ENCODE results near the gene RRP36.

Gene RRP36

GRCh38 chr6:43006251-43006650 is 15.2 kb upstream of the RRP36 start:
- no peak for DNase-seq

DNA sequence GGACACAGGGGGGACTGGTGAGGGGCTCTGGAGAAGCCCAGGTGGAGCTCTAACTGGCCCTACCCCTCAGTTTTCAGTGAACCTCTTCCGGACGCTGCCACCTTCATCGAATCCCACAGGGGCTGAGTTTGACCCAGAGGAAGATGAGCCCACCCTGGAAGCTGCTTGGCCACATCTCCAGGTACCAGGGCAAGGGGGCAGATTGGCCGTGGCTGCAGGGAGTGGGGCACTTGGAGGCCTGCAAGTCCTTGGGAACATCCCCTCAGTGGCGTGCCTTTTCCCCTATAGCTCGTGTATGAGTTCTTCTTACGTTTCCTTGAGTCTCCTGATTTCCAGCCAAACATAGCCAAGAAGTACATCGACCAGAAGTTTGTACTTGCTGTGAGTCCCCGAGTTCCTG is 14.3 kb upstream of the RRP36 start:
- DNase-seq = no peak

GRCh38 chr6:43009124-43009523 is 12.3 kb upstream of the RRP36 start:
- peak in 11 of 56 donors; percentile 3 to 48 (median 12) for DNase-seq

- no peak for DNase-seq
Observed at GRCh38 chr6:43011207-43011606, 10.2 kb upstream of the RRP36 start.

DNA sequence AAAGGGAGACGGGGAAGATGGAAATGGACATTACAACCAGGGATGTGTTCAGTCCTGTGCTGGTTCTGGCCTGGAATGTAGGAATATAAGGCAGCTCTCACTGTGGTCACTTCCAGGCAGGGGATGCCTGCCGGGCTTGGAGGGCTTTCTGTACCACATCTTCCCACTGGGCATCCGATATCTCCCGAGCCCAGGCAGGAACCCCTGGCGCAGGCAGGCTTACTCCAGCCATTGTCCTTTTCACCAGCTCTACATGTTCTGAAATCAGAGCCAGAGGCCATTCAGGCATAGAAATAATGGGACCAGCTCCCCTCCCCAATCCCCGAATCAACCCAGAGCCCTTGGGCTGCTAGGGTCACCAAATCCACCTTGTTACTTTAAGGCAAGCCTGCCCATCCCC is 9.1 kb upstream of the RRP36 start:
- no peak for DNase-seq

- peak in 10 of 56 donors; percentile 41 to 85 (median 78) for DNase-seq
Observed at GRCh38 chr6:43013097-43013842, 8.2 kb upstream of the RRP36 start.

DNA sequence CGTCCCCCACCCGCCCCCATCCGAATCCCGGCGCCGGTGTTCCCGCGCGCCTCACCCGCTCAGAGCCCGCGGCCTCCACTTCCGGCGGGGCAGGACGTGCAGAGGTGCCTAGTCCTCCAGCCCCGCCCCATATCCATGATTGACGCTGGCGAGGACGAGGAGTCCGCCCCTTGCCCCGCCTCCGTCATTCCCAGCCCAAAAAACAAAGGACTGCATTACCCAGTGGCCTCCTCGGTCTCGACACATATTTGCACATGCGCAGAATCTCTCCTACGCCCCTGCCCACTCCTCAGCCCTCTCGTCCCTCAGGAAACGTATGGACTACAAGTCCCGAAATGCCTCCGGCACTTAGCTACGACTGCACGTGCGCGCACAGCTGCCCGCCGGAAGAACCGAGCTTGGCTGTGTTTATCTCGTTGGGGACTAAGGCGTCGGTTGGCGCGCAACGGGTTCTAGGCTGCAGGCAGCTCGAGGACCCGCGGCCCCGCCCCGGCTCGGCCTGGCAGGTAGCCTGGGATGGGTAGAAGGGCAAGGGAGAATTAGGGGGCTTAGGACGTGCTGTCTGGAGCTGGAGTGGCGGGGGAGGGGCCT is 7.5 kb upstream of the RRP36 start, which contains the start of the genes KLHDC3 and MEA1:
Gene KLHDC3 (plus strand): TSS at position 407 of the 591 bp plus-strand sequence. CDS start 2,944 bp downstream, outside the sequence.
Gene MEA1 (minus strand): TSS at position 104 of the 591 bp plus-strand sequence. CDS start 133 bp downstream, outside the sequence.
- DNase-seq = peak; percentile 85 to 100 (median 99)

GRCh38 chr6:43014434-43014909 is 7.0 kb upstream of the RRP36 start:
- peak in 1 of 56 donors; percentile 38 for DNase-seq

- DNase-seq = no peak
Observed at GRCh38 chr6:43016176-43016942, 5.1 kb upstream of the RRP36 start.

DNA sequence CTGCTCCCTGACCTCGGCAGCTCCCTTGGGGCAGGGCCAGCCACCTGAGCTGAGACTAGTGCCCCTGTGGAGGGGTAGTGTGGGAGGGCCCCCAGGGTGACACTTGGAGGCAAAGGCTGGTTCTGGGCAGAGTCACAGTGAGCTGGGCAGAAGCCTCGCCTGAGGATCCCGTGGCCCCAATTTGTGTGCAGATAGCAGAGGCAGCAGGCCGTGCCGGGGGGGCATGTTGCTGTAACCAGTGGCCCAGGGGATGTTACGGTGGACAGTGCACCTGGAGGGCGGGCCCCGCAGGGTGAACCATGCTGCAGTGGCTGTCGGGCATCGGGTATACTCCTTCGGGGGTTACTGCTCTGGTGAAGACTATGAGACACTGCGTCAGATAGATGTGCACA is 4.5 kb upstream of the RRP36 start:
- no peak for DNase-seq

GRCh38 chr6:43019152-43019551 is 2.3 kb upstream of the RRP36 start:
- no peak for DNase-seq

GRCh38 chr6:43020052-43020705 is 1.2 kb upstream of the RRP36 start:
- DNase-seq = peak in 1 of 56 donors; percentile 9

DNA sequence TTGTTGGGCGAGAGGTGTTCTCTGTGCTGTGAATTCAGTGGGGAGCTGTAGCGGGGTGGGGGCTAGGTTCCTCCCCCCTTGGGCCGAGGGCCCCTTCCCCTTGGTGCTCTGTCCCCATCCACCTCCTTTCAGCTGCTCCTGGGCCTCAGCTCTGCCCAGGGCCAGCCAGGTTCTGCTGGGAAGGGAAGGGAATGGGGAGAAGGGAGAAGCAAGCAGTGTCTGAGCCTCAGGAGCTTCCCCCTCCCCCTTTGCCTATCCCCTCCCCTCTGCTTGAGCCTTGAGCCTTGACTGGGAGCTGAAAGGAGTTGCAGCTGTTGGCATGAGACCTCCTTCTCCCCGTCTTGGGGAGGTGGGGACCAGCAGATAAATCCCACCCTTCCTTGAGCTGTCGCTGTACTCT is 576 bp upstream of the RRP36 start:
- peak in 1 of 56 donors; percentile 21 for DNase-seq

- DNase-seq = no peak
Observed at GRCh38 chr6:43024436-43024835, 3.0 kb downstream of the RRP36 start.

- DNase-seq = no peak
Observed at GRCh38 chr6:43026365-43026764, 4.9 kb downstream of the RRP36 start.

DNA sequence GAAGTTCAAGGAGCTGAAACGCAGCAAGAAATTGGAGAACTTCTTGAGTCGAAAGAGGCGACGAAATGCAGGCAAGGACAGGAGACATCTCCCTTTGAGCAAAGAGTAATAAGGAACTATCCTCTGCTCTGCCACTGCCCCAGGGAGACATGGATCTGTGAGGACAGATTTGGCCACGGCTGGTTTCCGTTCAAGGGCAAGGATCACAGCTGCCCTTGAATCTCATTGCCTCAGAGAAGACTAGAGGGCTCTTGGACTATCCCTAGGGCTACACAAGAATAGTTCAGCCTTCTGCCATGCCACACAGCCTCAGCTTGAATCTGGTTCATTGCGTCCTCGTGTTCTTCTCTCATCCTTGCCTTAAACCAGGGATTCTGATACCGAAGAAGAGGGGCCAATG is 7.7 kb downstream of the RRP36 start:
- DNase-seq = no peak

- no peak for DNase-seq
Observed at GRCh38 chr6:43032326-43032725, 10.9 kb downstream of the RRP36 start.

- no peak for DNase-seq
Observed at GRCh38 chr6:43033496-43034189, 12.2 kb downstream of the RRP36 start.

GRCh38 chr6:43034190-43034525 is 12.7 kb downstream of the RRP36 start:
- no peak for DNase-seq

- DNase-seq = no peak
Observed at GRCh38 chr6:43035495-43036194, 14.2 kb downstream of the RRP36 start.

Measured in nucleus accumbens (tissue), 56 donors.